ENCODE data around the gene FAM3A.

- peak; percentile 75; the same call in 1 of the 2 replicates for TF ChIP-seq ZFP3 (CRISPR knock-in tag; IDR thresholded peaks at IDR 0.05)
- TF ChIP-seq CREB5 (CRISPR knock-in tag; IDR thresholded peaks at IDR 0.05; ENCODE audit: low read depth) = no peak
- no peak for TF ChIP-seq PATZ1 (CRISPR knock-in tag; IDR thresholded peaks at IDR 0.05; ENCODE audit: borderline replicate concordance)
- no peak for TF ChIP-seq ZFP30 (CRISPR knock-in tag; IDR thresholded peaks at IDR 0.05)
- TF ChIP-seq ZC3H10 (CRISPR knock-in tag; IDR thresholded peaks at IDR 0.05) = no peak
- no peak for TF ChIP-seq ZNF70 (CRISPR knock-in tag; IDR thresholded peaks at IDR 0.05)
- no peak for TF ChIP-seq SNAI2 (CRISPR knock-in tag; IDR thresholded peaks at IDR 0.05)
- no peak for TF ChIP-seq BACH2 (CRISPR knock-in tag; IDR thresholded peaks at IDR 0.05; ENCODE audit: borderline replicate concordance)
- TF ChIP-seq TCF4 (CRISPR knock-in tag; IDR thresholded peaks at IDR 0.05; ENCODE audit: borderline replicate concordance) = no peak
- TF ChIP-seq ARNTL (CRISPR knock-in tag; IDR thresholded peaks at IDR 0.05; ENCODE audit: borderline replicate concordance, low read depth) = no peak
- TF ChIP-seq OSR1 (CRISPR knock-in tag; IDR thresholded peaks at IDR 0.05) = no peak
- no peak for TF ChIP-seq PPARA (CRISPR knock-in tag; IDR thresholded peaks at IDR 0.05; ENCODE audit: borderline replicate concordance)
- TF ChIP-seq ZNF565 (CRISPR knock-in tag; conservative IDR thresholded peaks at IDR 0.05; ENCODE audit: low read depth) = no peak
- no peak for TF ChIP-seq RARB (CRISPR knock-in tag; IDR thresholded peaks at IDR 0.05)
Measured at GRCh38 chrX:154458954-154459778, 56.9 kb downstream of the FAM3A start.
